GM19324 (cell line): Measurements from ENCODE around the gene GPSM3.
"Not testable (repeated sequence)": the region's sequence is repeated elsewhere in the genome, so short reads cannot be mapped to it uniquely, and the experiment has no call there.

Experiments
- ATAC-seq: cut with Tn5 transposase; IDR thresholded peaks from one replicate; pipeline ENCODE4 v1.9.1; 2021; ENCODE audit warnings: mild to moderate bottlenecking, moderate library complexity; ENCODE audit not compliant: unreplicated experiment, low FRiP score

Gene GPSM3

DNA sequence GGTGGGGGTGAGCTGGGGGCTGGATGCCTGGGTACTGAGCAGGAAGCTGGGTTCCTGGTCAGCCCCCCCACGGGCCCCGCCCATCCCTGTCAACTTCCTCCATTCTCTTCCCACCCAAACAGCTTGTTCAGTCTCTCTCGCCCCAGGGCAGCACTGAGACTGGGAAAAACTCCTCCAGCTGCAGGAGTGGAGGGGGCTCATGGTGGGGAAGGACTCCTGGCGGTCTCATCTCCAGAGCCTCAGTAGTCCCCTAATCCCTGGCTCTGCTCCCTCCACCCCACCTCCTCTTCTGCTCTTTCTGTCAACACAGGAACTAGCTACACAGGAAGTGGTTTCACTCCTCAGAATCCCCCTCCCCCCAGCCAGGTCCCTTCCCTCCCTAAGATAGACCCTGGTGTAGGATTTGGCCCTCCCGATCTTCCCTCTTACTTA, at the start of gene GPSM3:
Gene GPSM3 (minus strand): TSS at position 36 of the 432 bp plus-strand sequence. CDS start 130 bp downstream, outside the sequence.
- no peak for ATAC-seq

DNA sequence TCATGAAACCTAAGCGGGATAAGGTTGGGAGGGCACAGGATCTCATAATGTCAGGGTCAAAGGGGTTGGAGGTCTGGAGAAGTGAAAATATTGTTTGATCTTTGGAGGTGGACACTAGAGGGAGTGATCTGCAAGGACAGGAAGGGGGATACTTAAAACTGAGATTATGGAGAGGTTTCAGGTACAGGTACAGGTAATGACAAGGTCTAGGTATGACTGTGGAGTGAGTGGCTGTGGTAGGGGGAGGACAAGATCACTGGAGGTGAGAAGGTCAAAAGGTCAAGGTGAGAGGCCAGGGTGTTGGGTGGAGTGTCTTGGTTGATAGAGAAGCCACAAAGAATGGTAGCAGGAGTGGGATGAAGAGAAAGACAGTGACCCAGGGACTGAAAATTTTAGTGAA, 48.2 kb upstream of the GPSM3 start:
- ATAC-seq: no peak

DNA sequence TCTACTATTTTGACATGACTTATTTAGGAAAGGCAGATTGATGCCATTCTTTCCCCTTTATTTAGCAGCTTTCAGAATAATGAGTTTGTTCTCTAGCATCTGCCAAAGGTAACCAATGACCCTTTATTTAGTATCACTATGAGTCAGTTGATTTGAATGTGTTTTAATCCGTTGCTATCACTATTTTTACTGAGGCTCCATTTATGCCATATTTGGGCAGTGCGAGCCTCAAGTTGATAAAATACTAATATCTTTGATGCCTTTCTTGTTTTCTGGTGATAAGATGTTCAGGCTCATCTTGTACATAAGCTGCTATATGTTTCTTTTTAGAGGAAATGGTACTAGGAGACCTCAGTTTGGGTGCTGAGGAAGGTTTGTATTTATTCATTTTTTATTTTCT, 47.0 kb upstream of the GPSM3 start:
- no peak for ATAC-seq

- ATAC-seq: no peak
Measured at GRCh38 chr6:32234934-32235333, 42.5 kb upstream of the GPSM3 start.

DNA sequence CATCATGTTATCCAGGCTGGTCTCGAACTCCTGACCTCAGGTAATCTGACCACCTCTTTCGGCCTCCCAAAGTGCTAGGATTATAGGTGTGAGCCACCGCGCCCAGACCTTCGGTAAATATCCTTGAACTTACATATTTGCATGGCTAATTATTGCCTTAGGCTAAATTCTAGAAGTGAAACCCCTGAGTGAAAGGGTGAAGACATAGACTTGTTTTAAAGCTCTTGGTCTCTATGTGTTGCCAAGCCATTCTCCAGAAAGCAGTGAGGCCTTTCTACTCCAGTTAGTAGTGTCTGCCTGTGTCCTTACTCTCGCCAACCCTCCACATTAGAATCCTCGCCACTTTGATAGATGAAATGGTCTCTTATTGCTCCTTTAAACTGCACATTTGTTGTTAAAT, 34.0 kb upstream of the GPSM3 start:
- ATAC-seq: no peak

DNA sequence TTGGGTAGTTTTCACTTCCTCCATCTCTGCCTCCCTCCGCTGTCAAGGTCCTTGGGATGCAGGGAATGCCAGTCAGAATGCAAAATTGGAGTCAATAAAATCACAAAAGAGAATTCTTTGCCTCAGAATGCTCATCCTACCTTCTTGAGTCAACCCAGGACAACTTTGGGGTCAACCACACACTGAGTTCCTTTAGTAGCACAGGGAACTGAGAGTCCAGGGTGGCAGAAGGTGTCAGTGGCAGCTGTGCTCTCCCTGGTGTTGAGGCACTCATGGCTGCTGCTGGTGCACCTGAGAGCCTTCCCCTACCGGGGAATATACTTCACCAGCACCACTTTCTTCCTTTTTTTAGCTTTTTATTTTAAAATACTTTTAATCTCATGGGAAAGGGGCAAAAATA, 32.3 kb upstream of the GPSM3 start:
- peak; percentile 46 for ATAC-seq

- ATAC-seq: no peak
Measured at GRCh38 chr6:32223258-32224235, 31.1 kb upstream of the GPSM3 start, which contains the start of gene NOTCH4. Gene NOTCH4, minus strand, starts transcription at chr6:32224067. Its CDS starts 139 bp downstream, at chr6:32223928.

DNA sequence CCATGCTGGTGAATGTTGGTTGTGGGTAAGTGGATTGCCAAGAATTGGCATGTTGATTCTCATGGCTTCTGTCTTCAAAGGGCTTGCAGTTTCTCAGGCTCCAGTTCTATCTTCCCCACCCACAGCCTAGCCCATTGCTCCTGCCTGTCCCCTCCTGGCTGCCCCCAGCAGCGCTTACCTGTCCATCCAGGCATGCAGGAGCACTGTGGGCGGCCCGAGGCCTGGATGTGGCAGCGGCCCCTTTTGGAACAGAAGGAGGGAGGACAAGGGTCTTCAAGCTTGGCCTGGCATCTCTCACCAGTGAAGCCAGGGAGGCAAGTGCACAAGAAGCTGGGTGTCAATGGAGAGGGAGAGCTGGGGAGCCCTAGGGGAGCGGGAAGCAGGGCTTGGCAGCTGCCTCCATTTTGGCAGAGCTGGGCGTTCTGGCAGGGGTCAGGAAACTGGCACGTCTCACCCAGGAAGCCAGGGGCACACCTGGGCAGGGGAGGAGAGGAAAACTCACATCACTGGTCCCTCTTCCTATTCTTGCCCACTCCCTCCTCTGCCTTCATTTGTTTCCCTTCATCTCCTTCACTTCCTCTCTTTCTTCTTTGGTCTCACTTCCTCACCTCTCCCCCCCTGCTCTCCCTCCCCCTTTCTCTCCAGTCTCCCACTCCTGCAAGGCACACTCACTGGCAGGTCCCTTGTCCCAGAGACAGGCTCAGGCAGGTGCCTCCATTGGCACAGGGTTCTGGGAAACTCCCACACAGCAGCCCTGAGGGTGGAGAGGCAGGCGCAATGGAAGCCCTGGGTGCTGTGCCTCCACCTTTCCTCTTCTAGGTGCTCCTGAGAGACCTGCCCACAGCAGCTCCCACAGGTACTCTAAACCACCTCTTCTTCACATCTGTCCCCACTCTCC, 30.1 kb upstream of the GPSM3 start:
- ATAC-seq: no peak

DNA sequence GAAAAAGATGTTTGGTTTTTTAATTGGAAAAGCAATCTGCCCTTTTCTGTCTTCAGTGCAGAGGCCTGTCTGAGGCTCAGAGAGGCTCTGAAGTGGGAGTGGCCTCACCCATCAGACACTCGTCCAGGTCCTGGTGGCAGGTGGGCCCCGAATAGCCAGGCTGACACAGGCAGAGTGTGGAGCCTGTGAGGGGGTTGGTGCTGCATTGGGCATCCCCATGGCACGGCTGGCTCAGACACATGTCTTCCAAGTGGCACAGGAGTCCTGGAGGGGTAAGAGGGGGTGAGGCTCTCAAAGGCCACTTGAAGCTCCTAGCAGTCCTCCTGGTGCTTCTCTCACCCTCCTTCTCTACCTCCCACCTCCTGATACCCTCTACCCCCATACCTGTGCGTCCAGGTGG, 27.6 kb upstream of the GPSM3 start:
- ATAC-seq: no peak

DNA sequence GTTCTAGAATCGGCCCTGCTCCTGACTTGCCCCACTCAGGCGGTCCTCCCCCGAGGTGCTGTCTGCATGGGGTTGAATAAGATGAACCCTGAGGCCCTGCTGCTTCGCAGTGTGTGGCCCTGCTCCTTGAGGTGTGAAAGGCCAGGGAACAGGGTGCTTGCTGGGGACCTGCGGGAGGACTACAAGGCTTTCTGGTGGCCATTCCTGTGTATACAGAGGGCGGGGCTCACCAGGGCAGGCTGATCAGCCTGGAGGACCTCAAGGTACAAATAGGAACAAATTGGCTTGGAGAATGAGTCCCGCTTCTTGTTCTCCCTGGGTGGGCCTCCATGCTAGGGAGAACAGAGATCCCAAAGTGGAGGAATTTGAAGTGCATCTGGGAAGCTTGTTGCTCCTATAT, 25.7 kb upstream of the GPSM3 start:
- ATAC-seq: no peak

DNA sequence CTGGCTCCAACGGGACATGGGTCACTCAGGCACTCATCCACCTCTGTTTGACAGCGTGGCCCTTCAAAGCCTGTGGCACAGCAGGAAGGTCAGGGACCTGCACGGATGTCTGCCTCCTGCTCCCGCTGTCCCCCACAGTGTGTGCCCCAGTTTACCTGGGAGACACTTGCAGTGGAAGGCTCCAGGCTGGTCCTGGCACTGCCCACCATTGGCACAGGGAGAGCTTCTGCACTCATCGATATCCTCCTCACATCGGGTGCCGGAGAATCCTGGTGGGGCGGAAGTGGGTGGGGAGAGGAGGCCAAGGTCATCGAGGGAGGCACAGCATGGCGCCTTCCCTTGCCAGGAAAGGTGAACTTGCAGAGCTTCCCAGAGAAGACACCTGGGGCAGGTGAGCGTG, 24.6 kb upstream of the GPSM3 start:
- ATAC-seq: no peak

DNA sequence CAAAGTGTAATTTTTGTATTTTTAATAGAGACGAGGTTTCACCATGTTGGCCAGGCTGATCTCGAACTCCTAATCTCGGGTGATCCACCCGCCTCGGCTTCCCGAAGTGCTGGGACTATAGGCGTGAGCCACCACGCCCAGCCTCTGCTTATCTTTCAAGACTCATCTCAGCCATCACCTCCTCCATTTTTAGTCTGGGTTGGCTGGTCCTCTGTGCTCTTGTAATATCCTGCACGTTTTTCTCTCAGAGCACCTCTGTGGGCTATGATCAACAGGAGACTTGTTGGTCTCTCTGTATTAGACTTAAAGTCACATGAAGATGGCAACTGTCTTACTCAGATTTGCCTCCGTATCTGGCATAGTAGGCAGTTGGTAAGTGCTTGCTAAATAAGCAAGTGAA, 23.8 kb upstream of the GPSM3 start:
- no peak for ATAC-seq

GRCh38 chr6:32215617-32216016, 23.2 kb upstream of the GPSM3 start:
- no peak for ATAC-seq

DNA sequence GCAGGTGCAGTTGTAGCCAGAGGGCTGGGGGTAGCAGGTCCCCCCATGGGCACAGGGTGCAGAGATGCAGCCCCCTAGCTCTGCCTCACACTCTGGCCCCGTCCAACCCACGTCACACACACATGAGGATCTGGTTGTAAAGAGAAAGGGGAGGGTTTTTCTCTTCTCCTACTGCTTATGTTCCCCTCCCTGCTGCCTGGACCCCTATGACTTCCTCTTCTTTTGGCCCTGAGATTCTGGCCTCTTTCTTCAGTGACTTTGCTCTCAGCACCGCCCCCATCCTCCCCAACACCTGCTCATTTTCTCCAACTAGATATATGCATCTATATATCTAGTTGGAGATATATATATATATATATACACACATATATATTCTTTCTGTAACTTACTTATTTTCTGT, 21.7 kb upstream of the GPSM3 start:
- no peak for ATAC-seq

GRCh38 chr6:32213649-32214048, 21.2 kb upstream of the GPSM3 start:
- ATAC-seq: no peak

DNA sequence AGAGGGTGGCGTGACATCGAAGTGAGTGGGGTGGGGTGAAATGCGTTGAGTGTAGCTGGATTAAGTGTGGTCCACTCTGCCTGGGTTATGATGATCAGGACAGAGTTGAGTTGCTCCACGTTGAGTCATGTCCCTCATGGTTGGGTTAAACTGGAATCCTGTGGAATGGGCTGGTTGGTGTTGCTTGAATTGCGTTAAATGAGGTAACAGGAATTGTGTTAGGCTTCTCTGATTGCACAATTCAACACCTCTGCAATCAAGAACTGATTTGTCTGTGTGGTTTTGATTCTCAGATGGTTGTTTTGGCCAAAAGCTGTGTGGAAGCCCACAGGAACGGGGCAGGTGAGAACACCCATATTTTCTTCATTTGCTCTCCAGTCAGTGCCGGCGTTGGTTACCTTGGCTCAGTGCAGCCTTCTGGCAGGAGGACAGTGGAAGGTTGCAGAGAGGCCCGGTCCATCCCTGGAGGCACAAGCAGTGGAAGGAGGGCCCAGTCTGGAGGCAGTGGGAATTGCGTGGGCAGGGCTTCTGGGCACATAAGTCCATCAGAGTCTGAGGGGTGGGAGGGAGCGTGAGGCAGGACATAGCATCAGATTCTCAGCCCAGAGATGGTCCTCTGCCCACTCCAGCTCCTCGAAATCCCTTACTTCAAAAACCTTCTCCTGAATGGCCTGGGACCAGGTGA, 19.8 kb upstream of the GPSM3 start:
- ATAC-seq: no peak

DNA sequence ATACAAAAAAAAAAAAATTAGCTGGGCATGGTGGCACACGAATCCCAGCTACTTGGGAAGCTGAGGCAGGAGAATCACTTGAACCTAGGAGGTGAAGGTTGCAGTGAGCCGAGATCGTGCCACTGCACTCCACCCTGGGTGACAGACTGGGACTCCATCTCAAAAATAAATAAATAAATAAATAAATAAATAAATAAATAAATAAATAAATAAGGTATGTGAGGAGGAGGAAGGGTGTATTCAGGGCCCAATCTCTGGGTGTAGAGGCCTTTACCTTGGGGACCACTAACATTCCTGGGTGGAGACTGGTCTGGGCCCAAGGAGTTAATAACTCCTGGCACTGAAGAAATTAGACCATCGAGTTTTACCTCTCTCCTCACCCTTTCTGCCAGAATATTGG, 19.0 kb upstream of the GPSM3 start:
- not testable (repeated sequence) for ATAC-seq

DNA sequence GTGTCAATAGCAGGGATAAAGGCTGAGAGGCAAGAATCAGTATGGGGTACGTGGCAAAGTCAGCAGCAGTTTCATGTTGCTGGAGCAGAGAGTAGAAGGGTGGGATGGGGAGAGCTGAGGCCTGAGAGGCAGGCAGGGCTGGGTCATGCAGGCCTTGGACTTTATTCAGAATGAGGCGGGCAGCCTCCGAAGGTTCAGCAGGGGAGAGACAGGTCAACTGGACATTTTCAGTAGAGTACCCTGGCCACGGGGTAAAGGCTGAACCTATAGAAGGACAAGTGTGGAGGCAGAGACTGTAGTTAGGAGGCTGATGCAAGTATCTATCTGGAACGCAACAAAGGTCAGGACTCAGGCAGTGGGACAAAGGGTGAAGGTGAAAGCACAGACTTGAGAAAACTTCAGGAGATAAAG, 17.8 kb upstream of the GPSM3 start:
- no peak for ATAC-seq

GRCh38 chr6:32208996-32209395, 16.6 kb upstream of the GPSM3 start:
- ATAC-seq: no peak

GRCh38 chr6:32204268-32204715, 11.8 kb upstream of the GPSM3 start:
- ATAC-seq: no peak
